HCEC 1CT (cell line): ENCODE data around the gene MYBPH.

ENCODE experiments used
- DNase-seq: peaks from one replicate; pipeline ENCODE4 v3.0.0-alpha.2; 2017

MYBPH gene

GRCh38 chr1:203175237-203175826 is at the start of gene MYBPH:
Gene MYBPH, minus strand, starts transcription at chr1:203175826. Its CDS starts 71 bp downstream, at chr1:203175755.
- DNase-seq = no peak

GRCh38 chr1:203225071-203225470 is 49.4 kb upstream of the MYBPH start:
- DNase-seq = no peak

GRCh38 chr1:203223012-203223775 is 47.6 kb upstream of the MYBPH start:
- DNase-seq = no peak

- DNase-seq = no peak
Measured at GRCh38 chr1:203219934-203220333, 44.3 kb upstream of the MYBPH start.

GRCh38 chr1:203219171-203219570 is 43.5 kb upstream of the MYBPH start:
- DNase-seq = no peak

- no peak for DNase-seq
Measured at GRCh38 chr1:203217668-203218067, 42.0 kb upstream of the MYBPH start.

GRCh38 chr1:203217139-203217655 is 41.6 kb upstream of the MYBPH start:
- no peak for DNase-seq

GRCh38 chr1:203216274-203217138 is 40.9 kb upstream of the MYBPH start:
- peak; percentile 31 for DNase-seq

- DNase-seq = no peak
Measured at GRCh38 chr1:203215573-203215972, 39.9 kb upstream of the MYBPH start.

GRCh38 chr1:203214871-203215270 is 39.2 kb upstream of the MYBPH start:
- DNase-seq = no peak

- DNase-seq = no peak
Measured at GRCh38 chr1:203213126-203213525, 37.5 kb upstream of the MYBPH start.

- no peak for DNase-seq
Measured at GRCh38 chr1:203211812-203212211, 36.2 kb upstream of the MYBPH start.

GRCh38 chr1:203210988-203211387 is 35.4 kb upstream of the MYBPH start:
- DNase-seq = no peak

- DNase-seq = no peak
Measured at GRCh38 chr1:203210350-203210749, 34.7 kb upstream of the MYBPH start.

- no peak for DNase-seq
Measured at GRCh38 chr1:203208181-203208580, 32.6 kb upstream of the MYBPH start.

- DNase-seq = no peak
Measured at GRCh38 chr1:203207751-203208150, 32.1 kb upstream of the MYBPH start.

- DNase-seq = no peak
Measured at GRCh38 chr1:203206129-203206687, 30.6 kb upstream of the MYBPH start.

GRCh38 chr1:203204756-203205155 is 29.1 kb upstream of the MYBPH start:
- DNase-seq = peak; percentile 11

- peak; percentile 95 for DNase-seq
Measured at GRCh38 chr1:203202431-203203245, 27.0 kb upstream of the MYBPH start.

- no peak for DNase-seq
Measured at GRCh38 chr1:203201516-203202205, 26.0 kb upstream of the MYBPH start.

- DNase-seq = no peak
Measured at GRCh38 chr1:203200916-203201315, 25.3 kb upstream of the MYBPH start.
